Umbilical cord (tissue), 2 donors: ENCODE results near the gene ATG5. TPM values are rescaled to one million over a fixed set of nuclear protein-coding genes. Genes with fewer than 3 reads are reported as not detected.

Experiments
- DNase-seq: peaks from one replicate; pipeline ENCODE4 v3.0.0-alpha.2; 2015; ENCODE audit warnings: low spot score
- total RNA-seq: library from RNA; depleted of rRNA; stranded (reverse); fragments of >200 nt; gene quantifications from one replicate; pipeline ENCODE4 v1.2.3, GENCODE V29; 2014; ENCODE audit warnings: low replicate concordance; ENCODE audit not compliant: insufficient read depth

Gene ATG5
- total RNA-seq, 1 donor from 2014 or later: 65.0 TPM

GRCh38 chr6:106225581-106225980 lies 100.0 kb downstream of the ATG5 start:
- DNase-seq: no peak

DNA sequence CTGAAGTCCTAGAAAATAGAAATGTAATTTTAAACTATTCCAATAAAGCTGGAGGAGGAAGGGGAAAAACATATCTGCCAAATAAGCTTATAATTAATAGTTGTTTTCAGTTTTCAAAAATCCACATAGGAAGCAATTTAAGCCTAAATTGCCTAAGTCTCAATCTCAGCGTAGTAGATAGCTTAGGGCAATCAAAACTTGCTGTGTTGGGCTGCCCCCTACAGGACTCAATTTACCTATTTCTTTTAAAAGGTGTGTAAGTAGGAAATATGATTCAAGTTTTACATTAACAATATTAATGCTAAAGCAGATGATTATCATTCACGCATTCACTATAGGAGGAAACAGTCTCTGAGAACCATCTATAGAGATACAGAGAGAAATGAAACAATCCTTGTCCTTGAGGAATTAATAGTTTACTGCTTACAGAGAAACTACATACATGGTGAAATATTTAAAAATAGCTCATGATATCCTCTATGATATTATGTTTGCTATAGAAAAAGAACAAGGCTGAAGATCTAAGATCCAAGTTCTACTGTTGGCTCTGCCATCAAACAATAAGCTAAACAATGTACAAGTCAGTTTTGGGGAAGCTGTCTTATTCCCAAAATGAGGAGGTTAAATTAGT lies 102.1 kb downstream of the ATG5 start:
- DNase-seq: peak; percentile 49

- DNase-seq: no peak
Measured at GRCh38 chr6:106220485-106220884, 105.1 kb downstream of the ATG5 start.

DNA sequence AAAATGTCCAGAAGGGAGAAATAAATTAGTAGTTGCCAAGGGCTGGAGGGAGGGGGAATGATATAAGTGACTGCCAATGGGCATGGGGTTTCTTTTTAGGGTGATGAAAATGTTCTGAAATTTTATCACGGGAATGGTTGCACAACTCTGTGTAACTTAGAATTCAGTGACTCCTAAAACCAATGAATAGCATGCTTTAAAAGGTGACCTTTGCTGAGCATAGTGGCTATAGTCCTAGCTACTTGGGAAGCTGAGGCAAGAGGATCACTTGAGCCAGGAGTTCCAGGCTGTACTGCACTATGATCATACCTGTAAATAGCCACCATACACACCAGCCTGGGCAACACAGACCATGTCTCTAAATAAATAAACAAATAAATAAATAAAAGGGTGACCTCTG lies 109.0 kb downstream of the ATG5 start:
- no peak for DNase-seq

- no peak for DNase-seq
Measured at GRCh38 chr6:106215608-106216007, 110.0 kb downstream of the ATG5 start.

DNA sequence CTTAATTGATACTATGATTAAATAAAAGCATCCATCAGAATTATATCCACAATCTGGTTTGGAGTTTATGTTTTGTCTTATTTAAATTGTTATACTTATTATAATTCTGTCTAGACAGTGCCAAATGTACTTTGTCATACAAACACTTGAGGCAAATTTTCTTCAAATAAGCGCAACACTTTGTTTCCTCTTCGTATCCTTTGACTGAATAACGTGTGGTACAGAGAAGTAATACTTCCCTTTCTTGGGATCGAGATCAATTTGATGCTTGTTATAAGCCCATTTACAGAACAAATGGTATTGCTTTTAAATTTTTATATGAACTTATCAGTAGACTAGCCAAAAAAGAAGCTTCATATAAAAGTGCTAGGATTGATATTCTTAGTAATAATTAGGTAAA lies 111.0 kb downstream of the ATG5 start:
- DNase-seq: no peak

DNA sequence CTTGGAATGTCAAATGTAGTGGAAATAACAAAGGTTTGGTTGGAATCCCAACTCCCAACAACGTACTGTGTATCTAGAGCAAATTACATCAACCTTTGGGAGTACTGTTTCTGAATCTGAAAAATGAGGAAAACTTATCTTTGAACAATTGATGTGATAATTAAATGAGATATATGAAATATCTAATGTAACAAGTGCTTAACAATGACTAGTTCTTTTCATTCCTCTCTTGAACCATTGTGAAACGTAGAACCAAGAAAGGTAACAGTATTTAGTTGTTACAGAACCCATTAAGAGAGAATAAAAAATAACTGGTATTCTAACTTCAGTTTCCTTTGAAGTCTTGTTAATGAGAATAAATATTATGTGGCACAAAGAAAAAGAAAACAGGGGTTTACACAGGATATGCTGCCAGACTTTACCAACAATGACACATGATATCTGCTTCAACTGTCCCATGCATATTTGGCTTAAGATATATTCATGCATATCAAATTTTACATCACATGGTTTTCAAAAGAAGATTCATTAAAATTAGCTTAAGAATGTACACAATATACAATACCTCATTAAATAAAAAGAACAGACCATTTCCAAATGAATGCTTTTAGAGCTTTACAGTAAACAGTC lies 111.8 kb downstream of the ATG5 start:
- no peak for DNase-seq

DNA sequence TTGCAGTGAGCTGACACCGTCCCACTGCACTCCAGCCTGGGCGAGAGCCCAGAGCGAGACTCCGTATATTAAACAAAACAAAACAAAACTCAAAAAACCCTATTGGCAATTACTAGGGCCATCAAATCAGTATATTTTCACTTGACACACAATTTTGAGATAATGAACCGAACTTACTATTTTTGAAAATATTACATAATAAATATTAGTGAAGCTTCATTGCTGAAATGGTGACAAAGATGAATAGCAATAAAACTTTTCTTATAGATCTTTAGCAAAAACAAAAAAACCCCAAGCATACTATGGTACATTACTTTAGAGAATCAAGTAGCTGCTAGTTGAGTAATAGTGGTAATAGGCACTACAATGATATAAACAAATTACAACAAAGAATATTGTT lies 113.0 kb downstream of the ATG5 start:
- no peak for DNase-seq

GRCh38 chr6:106206905-106207304 lies 118.7 kb downstream of the ATG5 start:
- no peak for DNase-seq

- DNase-seq: no peak
Measured at GRCh38 chr6:106204961-106205360, 120.6 kb downstream of the ATG5 start.

DNA sequence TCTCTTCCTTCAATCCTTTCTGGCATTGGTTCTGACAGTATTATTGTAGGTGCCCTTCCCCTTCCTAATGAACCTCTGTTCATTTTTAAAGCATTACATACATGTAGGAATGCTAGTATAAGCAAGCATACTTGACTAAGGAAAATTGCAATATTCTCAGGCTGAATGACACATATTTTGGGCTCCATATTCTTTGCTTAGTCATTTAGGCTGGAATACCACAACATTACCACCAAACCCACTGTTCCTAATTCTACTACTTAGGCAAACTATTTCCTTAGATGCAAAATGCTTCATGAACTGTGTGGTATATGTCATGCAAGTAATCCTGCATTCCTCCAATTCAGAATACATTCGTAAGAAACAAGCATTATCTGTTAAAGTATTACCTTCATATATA lies 125.6 kb downstream of the ATG5 start:
- DNase-seq: no peak

GRCh38 chr6:106199331-106199730 lies 126.2 kb downstream of the ATG5 start:
- DNase-seq: no peak

- DNase-seq: no peak
Measured at GRCh38 chr6:106197441-106197840, 128.1 kb downstream of the ATG5 start.

DNA sequence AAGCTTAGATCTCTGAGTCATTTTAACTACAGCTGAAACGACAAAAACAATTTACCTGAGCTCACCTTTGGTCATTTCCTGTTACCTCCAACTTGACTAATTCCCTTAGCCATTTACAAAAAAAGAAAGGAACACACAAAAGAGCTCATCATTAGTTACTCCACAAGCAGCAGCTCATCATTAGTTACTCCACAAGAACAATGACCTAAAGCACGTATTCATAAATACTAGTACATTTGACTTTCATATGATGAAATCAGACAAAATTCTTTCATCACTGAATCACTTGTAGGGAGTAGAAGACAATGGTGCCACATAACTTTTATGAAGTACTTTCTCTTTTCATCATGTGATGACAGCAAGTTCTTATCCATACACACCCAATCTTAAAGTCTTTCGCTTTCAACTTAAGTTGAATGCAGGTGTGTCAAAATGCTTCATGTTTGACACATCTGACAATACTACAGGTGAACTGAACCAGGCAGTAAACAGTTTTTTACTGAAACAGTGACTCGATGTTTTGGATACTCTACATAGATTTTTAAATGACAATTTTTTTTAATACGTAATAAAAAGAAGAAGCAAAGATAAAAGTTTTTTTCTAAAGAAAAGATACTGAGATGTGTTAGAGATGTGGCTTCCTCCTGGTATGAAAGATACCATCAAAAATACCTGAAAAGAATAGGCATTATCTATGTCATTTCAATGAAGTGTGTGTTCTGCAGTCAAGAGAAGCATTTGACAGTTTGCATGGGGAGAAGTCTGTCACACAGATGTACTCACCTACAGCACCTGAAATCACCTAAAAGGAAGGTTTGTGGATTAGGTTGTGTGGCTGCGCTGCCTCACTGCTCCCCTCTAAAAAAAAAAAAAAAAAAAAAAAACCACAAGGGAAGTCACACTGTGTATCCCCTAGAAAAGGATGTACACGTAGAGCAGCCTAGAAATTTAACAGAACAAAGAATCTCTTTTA lies 130.3 kb downstream of the ATG5 start:
- DNase-seq: no peak

DNA sequence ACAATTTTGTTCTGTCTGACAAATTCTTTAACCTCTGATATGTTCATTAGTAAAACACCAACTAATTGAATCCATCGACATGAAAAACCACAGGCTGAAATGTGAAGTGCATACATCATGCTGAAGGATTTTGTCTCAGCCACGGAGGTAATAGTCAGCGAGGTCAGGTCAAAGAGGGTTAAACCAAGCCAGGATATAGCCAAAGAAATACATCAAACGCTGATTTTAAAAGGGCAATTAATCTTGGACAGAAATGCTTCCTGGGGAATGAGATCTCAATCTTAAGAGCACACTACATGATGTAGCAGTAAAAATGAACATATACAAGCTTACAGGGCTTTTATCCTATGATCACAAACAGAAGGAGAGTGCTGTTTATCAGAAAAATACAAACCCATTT lies 132.7 kb downstream of the ATG5 start:
- DNase-seq: no peak

DNA sequence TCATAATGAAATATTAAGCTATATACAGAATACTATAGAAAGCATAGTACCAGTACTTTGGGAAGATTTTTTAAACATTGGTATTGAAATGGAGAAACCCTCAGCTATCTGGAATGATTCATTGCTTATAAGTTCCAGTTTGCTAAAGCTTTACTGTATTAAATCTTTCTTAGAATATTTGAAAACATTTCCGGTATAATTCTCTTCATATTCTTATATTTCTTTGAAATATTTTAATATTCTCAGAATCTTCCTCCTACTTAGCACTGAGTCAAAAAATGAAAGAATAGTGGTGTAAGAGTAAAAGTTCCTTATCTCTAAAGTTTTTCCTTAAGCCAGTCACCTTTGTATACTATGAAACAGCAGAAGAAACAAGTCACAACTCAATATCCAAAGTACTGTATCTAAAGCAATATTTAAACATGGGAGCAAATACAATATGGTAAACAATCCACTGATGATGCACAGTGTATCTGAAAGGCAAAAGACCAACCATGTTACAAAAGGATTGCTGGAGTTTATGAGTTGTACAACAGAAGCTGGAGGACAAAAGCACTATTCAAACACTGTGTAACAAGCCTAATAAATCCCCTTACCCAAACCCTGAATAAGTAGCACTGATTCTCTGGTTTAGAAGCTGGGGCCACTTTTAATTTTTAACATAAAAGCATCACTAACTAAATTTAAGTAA lies 137.3 kb downstream of the ATG5 start:
- no peak for DNase-seq

GRCh38 chr6:106187424-106187982 lies 138.1 kb downstream of the ATG5 start:
- DNase-seq: no peak

- no peak for DNase-seq
Measured at GRCh38 chr6:106186714-106187113, 138.8 kb downstream of the ATG5 start.

DNA sequence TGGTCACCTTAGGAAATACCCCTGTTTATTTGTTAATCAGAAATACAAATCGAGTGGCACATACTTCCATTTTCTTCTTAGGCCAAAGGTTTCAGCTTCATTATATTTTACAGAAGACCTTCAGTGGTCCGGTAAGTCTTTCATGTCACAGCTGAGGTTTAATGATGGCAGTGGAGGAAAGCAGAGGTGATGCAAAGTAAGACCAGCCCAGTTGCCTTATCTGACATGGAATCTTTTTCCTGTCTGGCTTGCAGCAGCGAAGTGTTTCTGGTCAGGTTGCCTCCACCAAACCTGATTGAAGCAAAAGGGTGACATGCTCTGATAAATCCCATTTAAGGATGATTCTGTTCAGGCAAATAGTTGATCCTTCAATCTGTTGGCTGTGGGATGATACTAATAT lies 139.4 kb downstream of the ATG5 start:
- no peak for DNase-seq

GRCh38 chr6:106185615-106186014 lies 139.9 kb downstream of the ATG5 start:
- no peak for DNase-seq

- DNase-seq: no peak
Measured at GRCh38 chr6:106184629-106185028, 140.9 kb downstream of the ATG5 start.

DNA sequence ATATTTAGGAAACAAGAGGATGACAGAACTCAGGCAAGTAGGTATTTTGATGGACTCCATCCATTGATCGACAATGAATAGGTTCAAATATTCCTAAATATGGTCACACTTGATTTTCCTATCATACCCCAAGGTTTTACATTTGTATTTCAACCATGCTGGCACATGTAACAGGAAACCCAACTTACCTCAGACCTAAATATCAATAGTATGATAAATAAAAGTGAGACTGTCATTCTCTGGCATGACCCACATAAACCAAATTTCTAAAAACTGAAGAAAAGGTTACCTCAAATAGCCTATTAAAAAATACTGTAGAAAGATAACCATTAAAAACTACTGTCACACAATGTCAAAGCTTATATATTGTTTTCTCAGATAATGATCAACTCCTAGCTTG lies 142.1 kb downstream of the ATG5 start:
- DNase-seq: no peak
